22Rv1 (cell line): ENCODE measurements around the gene SUSD6.

Experiments
- CTCF ChIP-seq: fragments of 450-650 bp; IDR thresholded peaks from 2 replicates; pipeline ENCODE4 v1.5.1; 2017; ENCODE audit warnings: mild to moderate bottlenecking
- ZFX ChIP-seq: fragments of 450-650 bp; IDR thresholded peaks from 2 replicates; pipeline ENCODE4 v1.6.1; 2017; ENCODE audit warnings: antibody characterized with exemption, borderline replicate concordance

GRCh38 chr14:69675245-69675583 is 63.8 kb downstream of the SUSD6 start:
- TF ChIP-seq CTCF (no peak), ZFX (no peak)
